22Rv1 (cell line): Measurements from ENCODE around the gene TRUB1.

ENCODE experiments used
- ZFX ChIP-seq: fragments of 450-650 bp; IDR thresholded peaks from 2 replicates; pipeline ENCODE4 v1.6.1; 2017; ENCODE audit warnings: antibody characterized with exemption, borderline replicate concordance
- TF ChIP-seq, protein P1 (sequence below): fragments of 450-650 bp; IDR thresholded peaks from 2 replicates; pipeline ENCODE4 v1.5.1; 2017; ENCODE audit warnings: mild to moderate bottlenecking

DNA sequence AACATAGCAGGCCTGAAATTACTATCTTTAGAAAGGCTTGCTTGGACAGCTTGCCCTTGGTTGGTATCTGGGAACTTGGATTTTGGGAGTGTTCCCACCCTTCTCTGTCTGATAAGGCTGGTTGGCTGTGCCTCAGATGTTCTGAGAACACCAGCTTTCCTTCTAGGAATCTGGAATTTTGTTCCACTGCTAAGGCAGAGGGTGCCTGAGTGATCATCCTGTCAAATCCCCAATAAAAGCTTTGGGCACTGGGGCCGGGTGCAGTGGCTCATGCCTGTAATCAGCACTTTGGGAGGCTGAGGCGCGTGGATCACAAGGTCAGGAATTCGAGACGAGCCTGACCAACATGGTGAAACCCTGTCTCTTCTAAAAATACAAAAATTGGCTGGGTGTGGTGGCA, 5.0 kb downstream of the TRUB1 start:
- TF ChIP-seq, protein P1, sequence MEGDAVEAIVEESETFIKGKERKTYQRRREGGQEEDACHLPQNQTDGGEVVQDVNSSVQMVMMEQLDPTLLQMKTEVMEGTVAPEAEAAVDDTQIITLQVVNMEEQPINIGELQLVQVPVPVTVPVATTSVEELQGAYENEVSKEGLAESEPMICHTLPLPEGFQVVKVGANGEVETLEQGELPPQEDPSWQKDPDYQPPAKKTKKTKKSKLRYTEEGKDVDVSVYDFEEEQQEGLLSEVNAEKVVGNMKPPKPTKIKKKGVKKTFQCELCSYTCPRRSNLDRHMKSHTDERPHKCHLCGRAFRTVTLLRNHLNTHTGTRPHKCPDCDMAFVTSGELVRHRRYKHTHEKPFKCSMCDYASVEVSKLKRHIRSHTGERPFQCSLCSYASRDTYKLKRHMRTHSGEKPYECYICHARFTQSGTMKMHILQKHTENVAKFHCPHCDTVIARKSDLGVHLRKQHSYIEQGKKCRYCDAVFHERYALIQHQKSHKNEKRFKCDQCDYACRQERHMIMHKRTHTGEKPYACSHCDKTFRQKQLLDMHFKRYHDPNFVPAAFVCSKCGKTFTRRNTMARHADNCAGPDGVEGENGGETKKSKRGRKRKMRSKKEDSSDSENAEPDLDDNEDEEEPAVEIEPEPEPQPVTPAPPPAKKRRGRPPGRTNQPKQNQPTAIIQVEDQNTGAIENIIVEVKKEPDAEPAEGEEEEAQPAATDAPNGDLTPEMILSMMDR = no peak
- TF ChIP-seq ZFX = no peak
